HG03135 (cell line): Measurements from ENCODE around the gene TRAF7.
"Not testable (repeated sequence)": the region's sequence is repeated elsewhere in the genome, so short reads cannot be mapped to it uniquely, and the experiment has no call there.

Experiments used
- ATAC-seq: cut with Tn5 transposase; IDR thresholded peaks from one replicate; pipeline ENCODE4 v1.9.1; 2021; ENCODE audit warnings: mild to moderate bottlenecking, moderate library complexity; ENCODE audit not compliant: unreplicated experiment

Gene TRAF7

GRCh38 chr16:2121853-2122252 is 33.7 kb upstream of the TRAF7 start:
- ATAC-seq, result no peak

GRCh38 chr16:2122429-2122828 is 33.2 kb upstream of the TRAF7 start:
- no peak for ATAC-seq

GRCh38 chr16:2122934-2123683 is 32.5 kb upstream of the TRAF7 start:
- not testable (repeated sequence) for ATAC-seq

- not testable (repeated sequence) for ATAC-seq
These were observed 31.7 kb upstream of the TRAF7 start for GRCh38 chr16:2123706-2124376.

GRCh38 chr16:2124377-2124693 is 31.2 kb upstream of the TRAF7 start:
- not testable (repeated sequence) for ATAC-seq

GRCh38 chr16:2124694-2125444 is 30.7 kb upstream of the TRAF7 start:
- not testable (repeated sequence) for ATAC-seq

- ATAC-seq, result not testable (repeated sequence)
These were observed 30.0 kb upstream of the TRAF7 start for GRCh38 chr16:2125609-2126008.

- ATAC-seq, result not testable (repeated sequence)
These were observed 29.3 kb upstream of the TRAF7 start for GRCh38 chr16:2126161-2126743.

- not testable (repeated sequence) for ATAC-seq
These were observed 28.5 kb upstream of the TRAF7 start for GRCh38 chr16:2126928-2127556.

GRCh38 chr16:2127630-2128280 is 27.8 kb upstream of the TRAF7 start:
- not testable (repeated sequence) for ATAC-seq

- not testable (repeated sequence) for ATAC-seq
These were observed 26.3 kb upstream of the TRAF7 start for GRCh38 chr16:2129251-2129650.

GRCh38 chr16:2129890-2130447 is 25.6 kb upstream of the TRAF7 start:
- ATAC-seq, result not testable (repeated sequence)

GRCh38 chr16:2133797-2134196 is 21.8 kb upstream of the TRAF7 start:
- ATAC-seq, result not testable (repeated sequence)

- not testable (repeated sequence) for ATAC-seq
These were observed 20.5 kb upstream of the TRAF7 start for GRCh38 chr16:2135071-2135470.

- not testable (repeated sequence) for ATAC-seq
These were observed 19.7 kb upstream of the TRAF7 start, which contains the start of gene PKD1 for GRCh38 chr16:2135770-2136490. Gene PKD1 (minus strand): TSS chr16:2135898. CDS start chr16:2135689, 209 bp downstream.

- no peak for ATAC-seq
These were observed 12.4 kb upstream of the TRAF7 start for GRCh38 chr16:2142942-2143877.

- no peak for ATAC-seq
These were observed 11.6 kb upstream of the TRAF7 start for GRCh38 chr16:2143878-2144485.

- ATAC-seq, result no peak
These were observed 9.7 kb upstream of the TRAF7 start for GRCh38 chr16:2145843-2146242.
